OCI-LY1 (cell line): ENCODE measurements around the gene KIF22.

ENCODE experiments used
- EZH2 ChIP-seq: fragments of 200-600 bp; sonication (generic), shearing (Covaris generic); IDR thresholded peaks from 2 replicates; pipeline ENCODE4 v1.8.0; 2017; ENCODE audit warnings: borderline replicate concordance, mixed run types, mild to moderate bottlenecking, antibody characterized with exemption, low read length, moderate library complexity, mixed read lengths
- TF ChIP-seq, protein P1 (sequence below): fragments of 200-600 bp; sonication (generic), shearing (Covaris generic); IDR thresholded peaks from 2 replicates; pipeline ENCODE4 v1.5.1; 2017; ENCODE audit warnings: mild to moderate bottlenecking, antibody characterized with exemption, low read length, moderate library complexity, mixed read lengths

DNA sequence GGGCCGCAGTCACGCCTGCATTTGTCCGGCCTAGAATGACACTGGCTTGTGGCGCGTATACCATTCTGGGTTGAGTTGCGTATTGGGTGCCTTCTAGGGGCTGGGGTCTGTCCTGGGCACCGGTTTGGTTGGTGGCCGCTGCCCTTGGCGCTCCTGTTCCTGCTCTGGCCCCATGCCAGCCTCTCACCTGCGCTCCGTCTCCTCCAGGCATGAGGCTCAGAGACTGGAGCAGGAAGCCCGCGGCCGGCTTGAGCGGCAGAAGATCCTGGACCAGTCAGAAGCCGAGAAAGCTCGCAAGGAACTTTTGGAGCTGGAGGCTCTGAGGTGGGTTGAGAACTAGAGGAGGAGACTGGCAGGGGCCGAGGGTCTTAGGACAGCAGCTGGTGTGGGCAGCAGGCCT is 55.1 kb downstream of the KIF22 start:
- TF ChIP-seq EZH2, result no peak
- TF ChIP-seq, protein P1, sequence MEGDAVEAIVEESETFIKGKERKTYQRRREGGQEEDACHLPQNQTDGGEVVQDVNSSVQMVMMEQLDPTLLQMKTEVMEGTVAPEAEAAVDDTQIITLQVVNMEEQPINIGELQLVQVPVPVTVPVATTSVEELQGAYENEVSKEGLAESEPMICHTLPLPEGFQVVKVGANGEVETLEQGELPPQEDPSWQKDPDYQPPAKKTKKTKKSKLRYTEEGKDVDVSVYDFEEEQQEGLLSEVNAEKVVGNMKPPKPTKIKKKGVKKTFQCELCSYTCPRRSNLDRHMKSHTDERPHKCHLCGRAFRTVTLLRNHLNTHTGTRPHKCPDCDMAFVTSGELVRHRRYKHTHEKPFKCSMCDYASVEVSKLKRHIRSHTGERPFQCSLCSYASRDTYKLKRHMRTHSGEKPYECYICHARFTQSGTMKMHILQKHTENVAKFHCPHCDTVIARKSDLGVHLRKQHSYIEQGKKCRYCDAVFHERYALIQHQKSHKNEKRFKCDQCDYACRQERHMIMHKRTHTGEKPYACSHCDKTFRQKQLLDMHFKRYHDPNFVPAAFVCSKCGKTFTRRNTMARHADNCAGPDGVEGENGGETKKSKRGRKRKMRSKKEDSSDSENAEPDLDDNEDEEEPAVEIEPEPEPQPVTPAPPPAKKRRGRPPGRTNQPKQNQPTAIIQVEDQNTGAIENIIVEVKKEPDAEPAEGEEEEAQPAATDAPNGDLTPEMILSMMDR, result no peak
